ENCODE data around the gene CLEC4D. TPM values are rescaled to one million over a fixed set of nuclear protein-coding genes. Genes with fewer than 3 reads are reported as not detected.
"Not testable (repeated sequence)": the region's sequence is repeated elsewhere in the genome, so short reads cannot be mapped to it uniquely, and the experiment has no call there.

Gene CLEC4D
- total and polyA plus RNA-seq, 2 experiments from 2014 or later = not detected

DNA sequence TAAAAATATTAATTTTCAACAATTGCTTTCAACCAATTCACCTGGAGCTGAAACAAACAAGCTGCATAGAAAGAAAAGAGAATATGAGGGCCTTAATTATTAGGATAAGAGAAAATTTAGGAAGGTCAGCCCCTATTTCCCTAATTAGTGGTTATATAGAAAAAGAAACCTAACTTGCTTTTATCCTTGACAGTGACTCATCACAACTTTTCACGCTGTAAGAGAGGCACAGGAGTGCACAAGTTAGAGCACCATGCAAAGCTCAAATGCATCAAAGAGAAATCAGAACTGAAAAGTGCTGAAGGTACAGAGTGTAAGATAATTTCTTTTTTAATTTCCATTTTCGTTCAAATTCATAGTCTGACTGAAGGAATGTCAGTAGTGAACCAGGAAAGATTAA is 4.7 kb downstream of the CLEC4D start:
- no peak for DNase-seq
- Histone ChIP-seq H3K27ac (no peak overlapping the region), H3K4me2 (ENCODE audit: unreplicated experiment) (no peak overlapping the region), H3K9me2 (ENCODE audit: insufficient read depth) (no peaks in the 10 kb centered on the region), H3K4me1 (ENCODE audit: insufficient read depth) (no peaks in the 10 kb centered on the region), H4K20me1 (ENCODE audit: insufficient read depth) (no peaks in the 10 kb centered on the region), H3F3A (ENCODE audit: insufficient read depth) (no peaks in the 10 kb centered on the region), H3K9ac (no peak overlapping the region), H3K27me3 (replicated peaks; ENCODE audit: insufficient read depth) (no peaks in the 10 kb centered on the region), H3K4me3 (no peak overlapping the region), H2AFZ (no peak overlapping the region), H3K9me3 (ENCODE audit: low read depth) (no peaks in the 10 kb centered on the region), H3K79me2 (ENCODE audit: insufficient read depth) (no peaks in the 10 kb centered on the region), H3K36me3 (ENCODE audit: low read depth) (no peaks in the 10 kb centered on the region)
- 22 to 29% methylated on average over 2 of the region's 2 CpGs for WGBS, 2 experiments (ENCODE audit: low coverage in 1 of 2, low lambda C conversion rate in 2 of 2, missing lambda C conversion rate in 2 of 2)
- in situ Hi-C loops (cut with MboI) = no loop called here
- TF ChIP-seq EZH2 (IDR thresholded peaks at IDR 0.05; ENCODE audit: insufficient read depth, poor library complexity, severe bottlenecking) (no peak), EZH2phosphoT487 (IDR thresholded peaks at IDR 0.05; ENCODE audit: insufficient read depth, low read depth) (no peak)

DNA sequence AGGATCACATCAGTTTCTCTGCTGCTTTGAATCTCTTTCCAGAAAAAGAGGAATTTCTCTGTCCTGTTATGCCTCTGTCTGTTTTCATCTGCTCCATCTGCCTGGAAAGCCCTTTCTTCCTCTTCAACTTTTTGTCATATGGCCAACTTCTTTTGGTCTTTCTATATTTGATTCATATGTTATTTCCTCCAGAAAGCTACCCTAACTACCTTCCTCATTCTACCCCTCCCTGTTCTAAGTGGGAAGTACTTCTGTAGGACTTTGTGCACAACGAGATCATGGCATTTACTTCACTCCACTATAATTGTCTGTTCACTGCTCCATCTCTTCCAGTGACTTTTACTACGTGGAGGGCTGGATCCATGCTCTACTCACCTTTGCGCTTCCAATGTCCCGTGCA is 5.9 kb downstream of the CLEC4D start:
- 37 to 40% methylated on average over 4 of the region's 4 CpGs for WGBS, 2 experiments (ENCODE audit: low coverage in 1 of 2, low lambda C conversion rate in 2 of 2, missing lambda C conversion rate in 2 of 2)
- no peaks in the 10 kb centered on the region for H3K9me2 ChIP-seq (ENCODE audit: insufficient read depth)

DNA sequence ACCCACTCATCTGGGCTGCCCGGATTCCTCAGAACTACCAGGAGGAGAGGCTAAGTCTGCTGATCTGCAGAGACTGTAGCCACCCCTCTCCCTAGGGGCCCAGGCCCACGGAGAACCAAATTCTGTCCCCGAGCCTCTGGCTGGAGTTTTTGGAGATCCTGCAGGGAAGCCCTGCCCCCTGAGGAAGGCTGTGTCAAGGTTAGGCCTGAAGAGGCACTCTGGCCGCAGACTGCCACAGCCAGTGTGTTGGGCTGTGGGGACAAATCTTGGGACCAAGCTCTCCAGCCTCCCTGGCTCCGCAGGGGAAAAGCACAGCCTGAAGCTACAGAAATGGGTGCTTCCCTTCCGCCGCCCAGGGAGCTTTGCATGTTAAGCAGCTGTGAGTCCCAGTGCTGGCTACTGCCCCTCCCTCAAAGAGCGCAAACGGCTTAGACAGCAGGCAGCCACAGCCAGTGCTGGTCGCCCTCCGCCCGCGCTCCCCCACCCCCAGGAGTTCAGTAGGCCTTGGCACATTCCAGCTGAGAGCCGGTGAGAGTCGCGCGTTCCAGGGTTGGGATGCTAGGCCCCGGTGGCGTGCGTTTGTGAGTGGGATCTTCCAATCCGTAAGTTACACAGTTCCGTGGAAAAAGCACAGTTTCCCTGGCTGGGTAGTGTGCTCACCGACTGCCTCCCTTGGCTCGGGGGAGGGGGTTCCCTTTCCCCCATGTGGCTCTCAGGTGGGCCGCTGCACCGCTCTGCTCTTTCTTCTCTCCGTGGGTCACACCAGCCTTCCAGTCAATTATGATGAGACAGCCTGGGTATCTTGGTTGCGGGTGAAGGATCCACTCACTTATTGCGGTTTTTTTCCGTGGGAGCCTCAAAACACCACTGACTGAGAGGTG is 14.2 kb downstream of the CLEC4D start:
- Histone ChIP-seq H3K4me1 (ENCODE audit: insufficient read depth) (no peaks in the 10 kb centered on the region), H3K9ac (no peak overlapping the region), H3K4me2 (ENCODE audit: unreplicated experiment) (no peak overlapping the region), H3K9me2 (ENCODE audit: insufficient read depth) (no peaks in the 10 kb centered on the region), H3K36me3 (ENCODE audit: low read depth) (no peaks in the 10 kb centered on the region), H3K79me2 (ENCODE audit: insufficient read depth) (no peaks in the 10 kb centered on the region), H3K27ac (no peak overlapping the region), H3K9me3 (ENCODE audit: low read depth) (no peaks in the 10 kb centered on the region), H2AFZ (no peak overlapping the region), H3F3A (ENCODE audit: insufficient read depth) (no peaks in the 10 kb centered on the region), H3K4me3 (no peak overlapping the region), H3K27me3 (replicated peaks; ENCODE audit: insufficient read depth) (0 out of 2 replicates have a peak, but pooled peaks cover 9% of the 10 kb centered on the region), H4K20me1 (ENCODE audit: insufficient read depth) (no peaks in the 10 kb centered on the region)
- DNase-seq = no peak
- in situ Hi-C loops (cut with MboI) = no loop called here
- TF ChIP-seq EZH2 (IDR thresholded peaks at IDR 0.05; ENCODE audit: insufficient read depth, poor library complexity, severe bottlenecking) (no peak), EZH2phosphoT487 (IDR thresholded peaks at IDR 0.05; ENCODE audit: insufficient read depth, low read depth) (no peak)
- 42 to 43% methylated on average over 29 to 30 of the region's 30 CpGs for WGBS, 2 experiments (ENCODE audit: low coverage in 1 of 2, low lambda C conversion rate in 2 of 2, missing lambda C conversion rate in 2 of 2)

More for the DNA sequence above, 5.9 kb downstream of the CLEC4D start:
- Histone ChIP-seq H3F3A (ENCODE audit: insufficient read depth) (no peaks in the 10 kb centered on the region), H3K9ac (no peak overlapping the region), H3K27me3 (replicated peaks; ENCODE audit: insufficient read depth) (no peaks in the 10 kb centered on the region), H3K79me2 (ENCODE audit: insufficient read depth) (no peaks in the 10 kb centered on the region), H3K9me3 (ENCODE audit: low read depth) (no peaks in the 10 kb centered on the region), H3K4me1 (ENCODE audit: insufficient read depth) (no peaks in the 10 kb centered on the region), H3K27ac (no peak overlapping the region), H3K4me3 (no peak overlapping the region), H4K20me1 (ENCODE audit: insufficient read depth) (no peaks in the 10 kb centered on the region), H3K4me2 (ENCODE audit: unreplicated experiment) (no peak overlapping the region), H3K36me3 (ENCODE audit: low read depth) (no peaks in the 10 kb centered on the region), H2AFZ (no peak overlapping the region)
- in situ Hi-C loops (cut with MboI) = no loop called here
- no peak for TF ChIP-seq EZH2phosphoT487 (IDR thresholded peaks at IDR 0.05; ENCODE audit: insufficient read depth, low read depth)
- no peak for TF ChIP-seq EZH2 (IDR thresholded peaks at IDR 0.05; ENCODE audit: insufficient read depth, poor library complexity, severe bottlenecking)
- no peak for DNase-seq

DNA sequence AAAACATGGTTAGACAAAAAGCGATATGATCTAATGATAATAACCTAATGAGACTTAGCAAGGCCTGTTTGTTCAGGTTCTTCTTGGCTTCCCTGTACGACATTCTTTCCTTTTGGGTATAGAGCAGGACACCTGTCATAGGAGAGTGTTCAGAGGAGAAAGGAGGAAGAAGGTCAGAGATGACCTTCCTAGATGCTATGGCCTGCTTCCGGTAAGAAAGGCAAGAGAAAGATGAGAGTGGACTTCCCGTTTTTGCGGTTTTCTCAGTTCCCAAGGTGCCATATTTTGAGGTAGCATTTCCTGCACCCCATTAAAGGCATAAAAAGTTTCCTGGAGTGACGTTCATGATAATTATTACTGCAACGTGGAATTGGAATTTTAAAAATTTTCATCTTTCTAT is 18.7 kb downstream of the CLEC4D start:
- H3K36me3 ChIP-seq (ENCODE audit: low read depth) = no peaks in the 10 kb centered on the region
- no peak overlapping the region for H3K9ac ChIP-seq
- no peak overlapping the region for H2AFZ ChIP-seq
- 0 out of 2 replicates have a peak, but pooled peaks cover 6% of the 10 kb centered on the region for H3K27me3 ChIP-seq (replicated peaks; ENCODE audit: insufficient read depth)
- TF ChIP-seq EZH2phosphoT487 (IDR thresholded peaks at IDR 0.05; ENCODE audit: insufficient read depth, low read depth) (no peak), EZH2 (IDR thresholded peaks at IDR 0.05; ENCODE audit: insufficient read depth, poor library complexity, severe bottlenecking) (no peak)
- H3K4me2 ChIP-seq (ENCODE audit: unreplicated experiment) = no peak overlapping the region
- H3K9me2 ChIP-seq (ENCODE audit: insufficient read depth) = no peaks in the 10 kb centered on the region
- in situ Hi-C loops (cut with MboI) = no loop called here
- no peaks in the 10 kb centered on the region for H3K79me2 ChIP-seq (ENCODE audit: insufficient read depth)
- H3K4me1 ChIP-seq (ENCODE audit: insufficient read depth) = no peaks in the 10 kb centered on the region
- no peak overlapping the region for H3K4me3 ChIP-seq
- WGBS, 2 experiments (ENCODE audit: low coverage in 1 of 2, low lambda C conversion rate in 2 of 2, missing lambda C conversion rate in 2 of 2) = 49 to 53% methylated on average over 7 of the region's 7 CpGs
- H3F3A ChIP-seq (ENCODE audit: insufficient read depth) = no peaks in the 10 kb centered on the region
- no peaks in the 10 kb centered on the region for H3K9me3 ChIP-seq (ENCODE audit: low read depth)
- no peaks in the 10 kb centered on the region for H4K20me1 ChIP-seq (ENCODE audit: insufficient read depth)
- no peak overlapping the region for H3K27ac ChIP-seq
- DNase-seq = no peak

DNA sequence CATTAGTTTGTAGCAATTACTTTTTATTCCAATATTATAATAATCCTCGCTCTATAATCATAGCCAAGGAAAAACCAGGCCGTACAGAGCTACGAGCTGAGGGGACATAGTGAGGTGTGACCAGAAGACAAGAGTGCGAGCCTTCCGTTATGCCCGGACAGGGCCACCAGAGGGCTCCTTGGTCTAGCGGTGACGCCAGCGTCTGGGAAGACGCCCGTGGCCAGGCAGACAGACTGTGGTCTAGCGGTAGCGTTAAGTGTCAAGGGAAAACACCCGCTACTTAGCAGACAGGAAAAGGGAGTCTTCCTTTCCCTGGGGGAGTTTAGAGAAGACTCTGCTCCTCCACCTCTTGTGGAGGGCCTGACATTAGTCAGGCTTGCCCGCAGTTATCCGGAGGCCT is 24.5 kb downstream of the CLEC4D start:
- H3K36me3 ChIP-seq (ENCODE audit: low read depth); H3K9me2 ChIP-seq (ENCODE audit: insufficient read depth); H3K9ac ChIP-seq; H3F3A ChIP-seq (ENCODE audit: insufficient read depth); H3K4me3 ChIP-seq; H3K4me2 ChIP-seq (ENCODE audit: unreplicated experiment); H3K27ac ChIP-seq; H2AFZ ChIP-seq; H3K4me1 ChIP-seq (ENCODE audit: insufficient read depth); in situ Hi-C loops (cut with MboI); DNase-seq; H4K20me1 ChIP-seq (ENCODE audit: insufficient read depth); H3K79me2 ChIP-seq (ENCODE audit: insufficient read depth); H3K9me3 ChIP-seq (ENCODE audit: low read depth): not testable (repeated sequence)
- H3K27me3 ChIP-seq (replicated peaks; ENCODE audit: insufficient read depth) = peaks cover 17% of the 10 kb centered on the region; the same call in 1 of the 2 replicates
- 73 to 79% methylated on average over 14 to 16 of the region's 16 CpGs for WGBS, 2 experiments (ENCODE audit: low coverage in 1 of 2, low lambda C conversion rate in 2 of 2, missing lambda C conversion rate in 2 of 2)

DNA sequence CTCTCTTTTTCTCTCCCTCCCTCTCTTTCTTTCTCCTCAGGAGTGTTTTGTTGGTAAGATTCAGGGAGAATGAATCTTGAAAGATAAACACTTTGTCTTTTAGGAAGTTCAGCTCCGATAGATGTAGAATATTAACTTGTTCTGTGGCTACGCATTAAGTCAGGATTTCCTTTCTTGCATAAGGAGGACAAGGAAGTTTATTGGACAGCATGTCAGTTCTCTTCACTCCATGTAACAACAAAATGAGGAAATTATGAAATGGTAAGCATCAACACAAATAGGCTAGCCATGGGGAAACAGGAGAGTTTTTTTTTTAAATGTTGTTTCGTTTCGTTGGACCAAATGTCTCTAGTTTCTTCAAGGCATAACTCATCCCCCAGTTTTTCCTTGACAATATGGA is 27.5 kb downstream of the CLEC4D start, which contains the start of gene CLEC4E:
CLEC4E (minus strand) TSS at position 75 of the 400 bp plus-strand sequence. CDS start 108 bp downstream, outside the sequence.
- in situ Hi-C loops (cut with MboI) = not testable (repeated sequence)
- WGBS, 2 experiments (ENCODE audit: low coverage in 1 of 2, low lambda C conversion rate in 2 of 2, missing lambda C conversion rate in 2 of 2) = 36 to 40% methylated on average over 4 of the region's 4 CpGs

More for the DNA sequence above, 27.5 kb downstream of the CLEC4D start, which contains the start of gene CLEC4E:
- DNase-seq; H3K27ac ChIP-seq; H3K4me2 ChIP-seq (ENCODE audit: unreplicated experiment); H3K9me2 ChIP-seq (ENCODE audit: insufficient read depth); H3K36me3 ChIP-seq (ENCODE audit: low read depth); H3K79me2 ChIP-seq (ENCODE audit: insufficient read depth); H3F3A ChIP-seq (ENCODE audit: insufficient read depth); H3K9me3 ChIP-seq (ENCODE audit: low read depth); H3K4me3 ChIP-seq; H4K20me1 ChIP-seq (ENCODE audit: insufficient read depth); H3K9ac ChIP-seq; H3K4me1 ChIP-seq (ENCODE audit: insufficient read depth); H2AFZ ChIP-seq: not testable (repeated sequence)
- peaks cover 13% of the 10 kb centered on the region; the same call in 1 of the 2 replicates for H3K27me3 ChIP-seq (replicated peaks; ENCODE audit: insufficient read depth)

Measured in GM23248 (cell line).